BJ (cell line): ENCODE data around the gene RGL3. TPM values are rescaled to one million over a fixed set of nuclear protein-coding genes. Genes with fewer than 3 reads are reported as not detected.
"Not testable (repeated sequence)": the region's sequence is repeated elsewhere in the genome, so short reads cannot be mapped to it uniquely, and the experiment has no call there.

ENCODE experiments used
- CTCF ChIA-PET: fragments of 350-600 bp; formaldehyde crosslinking; extraction: SDS; loops from one replicate; lab custom pipeline; 2021; ENCODE audit warnings: antibody characterized with exemption, inconsistent platforms; lab: Yijun Ruan, JAX
- POLR2A ChIA-PET: fragments of 300-600 bp; sonication (Branson Sonifier 250); formaldehyde crosslinking; extraction: SDS; loops from one replicate; lab custom pipeline; 2021; ENCODE audit warnings: antibody characterized with exemption; lab: Charles Lee
- DNase-seq: peaks from one replicate; pipeline ENCODE4 v3.0.0-alpha.2; 2011; ENCODE audit warnings: low read depth
- H3K27me3 ChIP-seq: 2 replicates; pipeline ENCODE4 v1.6.0; 2011; ENCODE audit warnings: low read length; ENCODE audit not compliant: control insufficient read depth, insufficient read depth
- H3K36me3 ChIP-seq: 2 replicates; pipeline ENCODE4 v1.5.1; 2011; ENCODE audit warnings: low read length; ENCODE audit not compliant: control insufficient read depth, insufficient read depth
- H3K4me3 ChIP-seq: 2 replicates; pipeline ENCODE4 v1.5.1; 2011; ENCODE audit warnings: low read depth, mild to moderate bottlenecking, control low read depth, low read length
- CTCF ChIP-seq: IDR thresholded peaks from 2 replicates; pipeline ENCODE4 v1.5.1; 2011; ENCODE audit warnings: low read depth, mild to moderate bottlenecking, control low read depth, inconsistent platforms, low read length, moderate library complexity; ENCODE audit not compliant: insufficient read depth
- polyA plus RNA-seq: library from polyadenylated mRNA; depleted of rRNA; stranded (reverse); fragments of >200 nt; gene quantifications from 2 replicates; pipeline ENCODE4 v1.2.3, GENCODE V29; 2011

RGL3 gene
- polyA plus RNA-seq, 1 experiment, result 2.3 TPM

GRCh38 chr19:11461453-11461852 is 42.3 kb upstream of the RGL3 start:
- Histone ChIP-seq H3K36me3 (no peaks in the 10 kb centered on the region), H3K27me3 (no peaks in the 10 kb centered on the region), H3K4me3 (no peak overlapping the region)
- ChIA-PET CTCF (interaction anchor here (1.7 kb wide), 1 partner anchor 21 kb away, joined by 5 read pairs; no protein-coding TSS in a partner anchor), POLR2A (no interaction called here)
- no peak for TF ChIP-seq CTCF
- no peak for DNase-seq

- no peak overlapping the region for H3K4me3 ChIP-seq
- CTCF ChIA-PET, result no interaction called here
Observed at GRCh38 chr19:11460207-11460606, 41.1 kb upstream of the RGL3 start.

GRCh38 chr19:11458912-11459311 is 39.8 kb upstream of the RGL3 start:
- POLR2A ChIA-PET, DNase-seq, H3K4me3 ChIP-seq, H3K36me3 ChIP-seq, H3K27me3 ChIP-seq: not testable (repeated sequence)
- CTCF ChIA-PET, result interaction anchor here (0.6 to 1.0 kb wide), 2 partner anchors 23 to 185 kb away, joined by 3 to 4 read pairs; no protein-coding TSS in a partner anchor

More at GRCh38 chr19:11460207-11460606, 41.1 kb upstream of the RGL3 start:
- Histone ChIP-seq H3K27me3 (no peaks in the 10 kb centered on the region), H3K36me3 (no peaks in the 10 kb centered on the region)
- no peak for DNase-seq
- POLR2A ChIA-PET, result no interaction called here
- peak; percentile 22; the same call in 1 of the 2 replicates for TF ChIP-seq CTCF

GRCh38 chr19:11458236-11458900 is 39.3 kb upstream of the RGL3 start:
- no peak for DNase-seq
- Histone ChIP-seq H3K36me3 (no peaks in the 10 kb centered on the region), H3K4me3 (no peak overlapping the region), H3K27me3 (no peaks in the 10 kb centered on the region)
- no peak for TF ChIP-seq CTCF
- POLR2A ChIA-PET, result no interaction called here
- CTCF ChIA-PET, result interaction anchor here (1.0 kb wide), 1 partner anchor 24 kb away, joined by 3 read pairs; no protein-coding TSS in a partner anchor

- ChIA-PET POLR2A (no interaction called here), CTCF (interaction anchor here (2.3 kb wide), 1 partner anchor 25 kb away, joined by 8 read pairs; no protein-coding TSS in a partner anchor)
- Histone ChIP-seq H3K27me3 (no peaks in the 10 kb centered on the region), H3K4me3 (no peak overlapping the region), H3K36me3 (no peaks in the 10 kb centered on the region)
- no peak for DNase-seq
- no peak for TF ChIP-seq CTCF
Observed at GRCh38 chr19:11457831-11458230, 38.7 kb upstream of the RGL3 start.
